Head of caudate nucleus (tissue), 42 donors: ENCODE measurements around the gene GEMIN8.
A peak's percentile ranks its signal among the peaks of the same experiment; 100 is the strongest.

ENCODE experiments used
- DNase-seq, 42 donors: peaks; one replicate each; pipeline versions ENCODE4 v3.0.0 to v3.0.0-alpha.2; 2020 to 2021; ENCODE audit warnings: mixed read lengths in 7 of 42
- intact Hi-C: fragments of 100-400 bp; cut with DNase I; formaldehyde crosslinking; loops from one replicate; pipeline ENCODE4 v1.15.0; 2022

GEMIN8 gene

DNA sequence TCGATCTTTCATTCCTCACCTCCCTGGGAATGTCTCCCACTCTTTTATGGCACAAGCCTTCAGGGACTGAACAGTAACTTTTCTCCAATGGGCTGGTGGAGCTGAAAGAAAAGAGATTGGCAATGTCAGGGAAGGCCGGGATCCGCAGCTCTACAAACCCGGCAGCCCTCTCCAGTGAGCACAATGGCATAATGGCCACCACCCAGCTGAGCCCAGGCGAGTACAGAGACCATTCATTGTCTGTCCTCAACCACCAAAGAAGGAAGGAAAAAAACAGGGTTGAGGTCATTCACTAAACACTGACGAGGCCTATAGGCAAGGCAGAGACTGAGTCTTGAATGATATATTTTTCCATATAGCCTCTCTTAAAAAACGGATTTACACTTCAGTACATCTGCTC is 3.6 kb downstream of the GEMIN8 start:
- intact Hi-C loops, result no loop called here
- peak; percentile 50 to 91 (median 80) for DNase-seq

DNA sequence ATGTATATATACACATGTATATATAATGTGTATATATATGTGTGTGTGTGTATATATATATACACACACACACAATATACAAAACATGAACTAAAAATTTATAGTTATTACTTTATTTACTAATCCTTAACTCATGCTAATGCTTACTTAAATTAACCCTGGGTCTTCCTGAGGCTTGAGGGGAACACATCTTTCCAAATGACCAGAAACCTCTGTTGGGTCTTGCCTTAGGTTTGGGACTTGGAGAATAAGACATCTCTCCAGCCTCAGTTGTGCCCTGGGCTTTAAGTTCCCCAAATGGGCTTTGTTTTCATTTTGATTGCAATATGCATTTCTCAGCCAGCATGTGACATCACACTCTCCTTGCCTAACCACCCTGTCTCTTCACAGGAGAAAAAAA is 7.7 kb downstream of the GEMIN8 start:
- intact Hi-C loops, result no loop called here
- no peak for DNase-seq

DNA sequence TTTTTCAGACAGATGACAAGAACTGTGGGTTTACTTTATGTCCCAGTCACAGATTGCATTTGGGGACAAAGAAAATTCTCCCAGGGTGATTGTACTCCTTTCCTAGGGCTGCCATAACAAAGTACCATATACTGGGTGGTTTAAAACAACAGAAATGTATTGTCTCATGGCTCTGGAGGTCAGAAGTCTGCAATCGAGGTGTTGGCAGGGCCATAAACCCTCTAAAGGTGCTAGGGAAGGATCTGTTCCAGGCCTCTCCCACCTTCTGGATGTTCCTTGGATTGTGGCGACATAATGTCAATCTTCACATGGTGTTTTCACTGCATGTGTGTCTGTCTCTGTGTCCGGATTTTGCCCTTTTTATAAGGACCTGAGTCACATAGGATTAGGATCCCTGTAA is 12.3 kb downstream of the GEMIN8 start:
- intact Hi-C loops, result no loop called here
- no peak for DNase-seq

DNA sequence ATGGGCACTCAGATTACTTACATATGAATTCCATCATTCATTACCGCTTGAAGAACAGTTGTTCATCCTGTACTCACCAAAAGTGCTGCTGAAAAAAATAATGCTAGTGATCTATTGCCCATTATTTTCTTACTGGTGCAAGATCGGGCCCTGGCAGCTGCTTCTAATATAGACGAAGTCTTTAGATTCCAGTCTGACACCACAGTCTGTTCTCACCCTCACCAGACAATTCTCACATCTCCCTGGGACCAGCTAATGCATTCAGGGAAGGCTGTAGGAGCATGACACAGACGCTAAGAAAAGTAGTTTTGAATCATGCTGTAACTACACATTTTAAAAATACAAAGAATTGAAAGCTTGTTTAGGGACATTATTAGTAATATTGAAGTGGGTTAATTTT is 13.8 kb downstream of the GEMIN8 start:
- intact Hi-C loops, result no loop called here
- DNase-seq, result no peak

DNA sequence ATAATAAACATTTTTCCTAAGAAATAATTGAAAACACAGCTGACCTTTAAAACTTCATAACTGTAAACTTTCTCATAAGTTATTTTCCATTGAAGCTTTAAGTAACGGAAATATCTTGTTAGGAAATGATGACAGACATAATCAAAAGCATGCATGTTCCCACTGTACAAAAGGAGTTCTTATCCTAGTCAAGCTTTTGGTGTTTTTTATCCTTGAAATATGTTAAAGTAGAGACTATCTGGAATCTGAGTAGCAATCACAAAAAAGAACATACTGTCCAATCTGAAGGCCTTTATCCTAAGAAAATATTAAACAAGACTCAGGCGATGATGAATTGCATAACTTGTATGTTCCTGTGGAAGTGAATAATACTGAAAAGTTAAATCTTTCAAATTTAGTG is 14.4 kb downstream of the GEMIN8 start:
- intact Hi-C loops, result no loop called here
- no peak for DNase-seq

DNA sequence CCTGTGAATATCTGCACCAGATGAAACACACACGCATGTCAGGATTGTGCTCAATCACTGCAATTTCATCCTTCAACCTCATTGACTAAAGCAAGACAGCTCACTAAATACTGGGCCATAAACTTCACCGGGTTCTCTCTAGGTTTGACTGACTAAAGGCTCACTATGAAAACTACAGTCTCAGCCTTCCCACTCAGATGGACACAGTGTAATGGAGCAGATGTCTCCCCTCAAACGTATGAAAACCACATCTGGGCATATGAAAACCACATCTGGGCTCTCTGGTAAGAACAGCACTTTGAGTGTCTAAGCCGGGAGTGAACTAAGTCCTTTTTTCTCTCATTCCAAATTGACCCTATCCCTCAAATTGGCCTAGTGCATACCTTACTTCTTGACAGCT is 15.2 kb downstream of the GEMIN8 start:
- intact Hi-C loops, result no loop called here
- DNase-seq, result no peak

DNA sequence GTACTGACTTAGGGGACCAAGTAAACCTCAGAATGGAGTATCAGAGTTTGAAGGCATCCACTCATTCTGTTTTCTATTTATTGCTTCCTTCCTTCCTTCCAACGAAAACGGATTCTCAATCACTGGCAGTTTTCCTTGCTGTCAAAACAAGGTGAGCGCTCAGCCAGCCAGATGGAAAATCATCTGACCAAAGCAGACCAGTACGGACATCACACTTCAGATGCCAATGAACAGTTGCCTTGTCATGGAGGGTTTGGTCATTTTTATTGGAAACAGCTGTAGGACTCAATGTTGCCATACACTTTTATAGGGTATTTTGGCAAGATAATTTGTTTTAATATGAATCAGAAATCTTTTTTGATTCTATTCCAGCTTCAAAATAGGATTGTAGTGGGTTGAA is 16.6 kb downstream of the GEMIN8 start:
- DNase-seq, result no peak
- intact Hi-C loops, result no loop called here

DNA sequence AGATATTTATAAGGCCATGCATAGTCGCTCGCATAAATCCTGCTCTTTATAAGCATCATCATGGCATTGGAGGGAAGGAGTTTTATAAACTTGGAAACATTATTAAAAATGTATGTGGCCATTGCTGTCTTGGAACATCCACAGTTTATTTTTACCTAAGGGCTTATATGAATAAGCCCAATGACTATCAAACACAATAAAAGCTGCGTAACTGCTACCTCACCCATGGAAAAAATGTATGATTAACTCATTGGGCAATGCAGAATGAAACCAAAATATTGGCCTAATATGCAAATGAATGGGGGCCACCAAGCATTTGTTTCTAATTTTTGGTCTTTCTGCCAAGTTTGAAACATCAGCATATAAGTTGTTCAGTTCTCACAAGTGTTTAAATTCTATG is 19.1 kb downstream of the GEMIN8 start:
- DNase-seq, result no peak
- intact Hi-C loops, result no loop called here

DNA sequence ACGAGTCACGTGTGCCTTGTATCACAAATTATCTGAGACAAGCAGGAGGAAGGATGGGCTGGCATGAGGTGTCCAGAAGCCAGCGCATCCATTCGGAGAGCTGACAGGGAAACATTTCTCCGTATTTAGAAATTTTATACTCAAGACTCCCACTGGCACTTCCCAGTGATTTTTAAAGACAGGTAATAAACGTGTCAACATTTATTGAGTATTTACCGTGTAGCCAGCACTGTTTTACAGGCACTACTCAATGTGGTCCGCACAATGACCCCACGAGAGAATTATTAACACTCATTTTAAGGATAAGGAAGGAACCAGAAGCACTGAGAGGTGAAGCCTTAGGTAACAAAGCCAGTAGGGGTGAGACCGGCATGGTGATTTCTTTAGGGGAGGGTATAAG is 23.2 kb downstream of the GEMIN8 start:
- intact Hi-C loops, result no loop called here
- DNase-seq, result no peak

DNA sequence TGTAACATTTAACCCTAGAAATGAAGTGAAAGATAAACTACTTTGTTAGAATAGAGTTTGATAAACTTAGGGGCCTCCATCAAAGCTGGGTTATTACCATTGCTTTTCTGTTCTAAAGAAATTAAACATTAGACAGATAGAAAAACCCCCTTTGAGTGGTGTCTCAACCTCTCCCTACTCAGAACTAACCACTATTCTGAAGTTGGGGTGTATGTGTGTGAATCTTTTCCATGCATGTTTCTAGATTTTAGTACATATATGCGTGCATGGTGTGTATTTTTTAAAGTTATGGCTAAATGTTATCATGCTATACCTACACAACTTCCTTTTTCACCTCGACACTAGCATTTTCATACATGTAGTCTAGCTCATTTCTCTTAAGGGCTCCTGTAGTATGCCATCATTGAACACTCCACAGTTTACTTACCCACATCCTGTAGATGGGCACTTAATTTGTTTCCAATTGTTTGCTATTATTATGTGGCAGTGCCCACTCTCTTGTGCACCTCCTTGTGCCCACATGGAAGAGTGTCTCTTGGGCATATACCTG is 25.7 kb downstream of the GEMIN8 start:
- intact Hi-C loops, result no loop called here
- DNase-seq, result no peak

DNA sequence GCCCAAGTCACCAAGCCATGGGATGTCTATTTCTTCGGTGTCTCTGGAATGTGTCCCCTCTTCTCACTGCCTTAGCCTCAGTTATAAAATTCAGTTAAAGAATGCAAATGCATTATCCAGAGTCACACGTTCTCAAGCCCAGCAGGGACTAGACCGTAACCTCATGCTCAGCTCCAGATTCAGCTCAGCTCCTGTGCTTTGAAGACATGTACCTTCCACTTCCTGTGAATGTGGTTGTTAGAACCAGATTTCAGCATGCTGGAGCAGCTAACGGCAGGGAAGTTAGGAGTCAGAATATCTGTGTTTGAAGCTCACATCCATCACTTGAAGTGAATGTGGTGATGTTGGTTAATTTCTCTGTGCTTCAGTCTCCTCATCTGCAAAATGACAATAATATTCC is 26.7 kb downstream of the GEMIN8 start:
- DNase-seq, result no peak
- intact Hi-C loops, result no loop called here

DNA sequence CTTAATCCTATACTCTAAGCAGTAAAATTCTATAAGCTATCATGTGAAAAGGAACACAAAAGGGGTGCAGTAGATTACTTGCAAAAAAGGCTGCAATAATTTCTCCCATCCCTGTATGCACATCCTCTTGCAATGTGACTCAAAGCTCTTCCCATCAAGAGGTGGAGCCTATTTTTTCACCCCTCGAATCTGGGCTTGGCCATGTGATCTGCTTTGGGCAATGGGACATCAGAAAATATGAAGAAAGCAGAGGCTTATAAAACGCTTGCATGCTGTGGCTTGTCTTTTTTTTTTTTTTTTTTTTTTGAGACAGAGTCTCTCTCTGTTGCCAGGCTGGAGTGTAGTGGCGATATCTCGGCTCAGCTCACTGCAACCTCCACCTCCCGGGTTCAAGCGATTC is 33.0 kb downstream of the GEMIN8 start:
- peak in 29 of 42 donors; percentile 3 to 77 (median 51) for DNase-seq
- intact Hi-C loops, result no loop called here

DNA sequence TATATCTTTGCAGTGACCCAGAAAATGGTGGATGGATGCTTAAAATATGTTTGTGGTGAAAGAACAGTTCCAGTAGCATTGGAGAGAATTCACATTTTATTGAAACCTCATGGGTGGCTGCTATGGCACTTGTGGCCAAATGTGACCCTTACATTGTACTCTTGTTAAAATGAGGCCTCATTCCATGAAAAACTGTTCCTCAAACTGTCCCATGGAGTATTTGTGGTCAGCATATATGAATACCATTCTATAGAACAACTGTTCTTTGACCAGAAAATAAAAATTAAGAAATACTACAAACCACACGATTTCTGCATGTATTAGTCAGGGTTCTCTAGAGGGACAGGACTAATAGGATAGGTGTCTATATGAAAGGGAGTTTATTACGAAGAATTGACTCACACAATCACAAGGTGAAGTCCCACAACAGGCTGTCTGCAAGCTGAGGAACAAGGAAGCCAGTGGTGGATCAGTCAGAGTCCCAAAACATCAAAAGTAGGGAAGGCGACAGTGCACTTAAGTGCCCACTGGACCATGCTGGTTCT is 35.1 kb downstream of the GEMIN8 start:
- intact Hi-C loops, result no loop called here

DNA sequence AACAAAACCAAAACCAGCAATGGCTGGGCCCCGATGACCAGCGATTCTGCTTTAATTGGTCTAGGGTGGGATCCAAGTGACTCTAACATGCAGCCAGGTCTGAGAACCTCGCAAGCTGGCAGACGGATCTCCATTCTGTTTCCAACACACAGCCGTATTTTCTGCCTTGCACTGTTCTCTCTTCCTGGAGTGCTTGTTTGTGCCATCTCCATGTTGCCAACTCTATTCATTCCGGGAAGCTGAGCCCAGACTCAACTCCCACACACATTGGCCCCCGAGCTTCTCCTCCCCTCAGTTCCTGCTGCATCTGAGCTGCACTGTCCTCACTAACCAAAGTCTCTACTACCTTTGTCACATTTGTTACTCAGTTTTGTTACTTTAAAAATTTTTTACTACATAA is 35.6 kb downstream of the GEMIN8 start:
- peak; percentile 14 to 87 (median 59) for DNase-seq
- intact Hi-C loops, result no loop called here

More for the DNA sequence above, 35.1 kb downstream of the GEMIN8 start:
- DNase-seq, result no peak

DNA sequence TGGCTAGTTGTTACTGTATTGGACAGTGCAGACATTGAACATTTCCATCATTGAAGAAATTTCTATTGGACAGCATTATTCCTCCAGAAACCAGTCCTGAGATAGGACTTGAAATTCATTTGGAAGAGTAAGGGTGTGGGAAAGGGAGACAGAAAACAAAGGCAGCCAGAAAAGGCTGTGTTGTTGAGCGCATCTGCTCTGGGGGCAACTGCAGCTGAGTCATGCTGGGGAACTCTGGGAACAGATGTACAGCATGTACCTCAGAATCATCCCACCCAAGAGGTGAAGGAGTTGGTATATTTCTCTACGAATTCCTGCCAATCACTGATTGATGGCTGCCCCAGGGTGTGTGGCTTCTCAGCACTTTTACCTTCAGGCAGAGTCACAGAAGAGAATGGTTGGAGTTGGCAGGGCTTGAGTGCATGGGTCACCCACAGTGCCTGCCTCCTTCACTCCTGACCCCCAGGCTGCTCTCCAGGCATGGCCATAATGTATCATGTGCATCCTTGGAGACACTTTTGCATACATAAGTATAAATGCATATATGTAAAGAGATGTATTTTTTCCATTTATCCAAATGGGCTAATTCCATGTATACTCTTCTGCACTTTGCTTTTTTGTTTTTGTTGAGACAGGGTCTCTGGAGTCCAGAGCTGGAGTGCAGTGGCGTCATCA is 39.4 kb downstream of the GEMIN8 start:
- intact Hi-C loops, result no loop called here
- DNase-seq, result peak; percentile 27 to 83 (median 56)

DNA sequence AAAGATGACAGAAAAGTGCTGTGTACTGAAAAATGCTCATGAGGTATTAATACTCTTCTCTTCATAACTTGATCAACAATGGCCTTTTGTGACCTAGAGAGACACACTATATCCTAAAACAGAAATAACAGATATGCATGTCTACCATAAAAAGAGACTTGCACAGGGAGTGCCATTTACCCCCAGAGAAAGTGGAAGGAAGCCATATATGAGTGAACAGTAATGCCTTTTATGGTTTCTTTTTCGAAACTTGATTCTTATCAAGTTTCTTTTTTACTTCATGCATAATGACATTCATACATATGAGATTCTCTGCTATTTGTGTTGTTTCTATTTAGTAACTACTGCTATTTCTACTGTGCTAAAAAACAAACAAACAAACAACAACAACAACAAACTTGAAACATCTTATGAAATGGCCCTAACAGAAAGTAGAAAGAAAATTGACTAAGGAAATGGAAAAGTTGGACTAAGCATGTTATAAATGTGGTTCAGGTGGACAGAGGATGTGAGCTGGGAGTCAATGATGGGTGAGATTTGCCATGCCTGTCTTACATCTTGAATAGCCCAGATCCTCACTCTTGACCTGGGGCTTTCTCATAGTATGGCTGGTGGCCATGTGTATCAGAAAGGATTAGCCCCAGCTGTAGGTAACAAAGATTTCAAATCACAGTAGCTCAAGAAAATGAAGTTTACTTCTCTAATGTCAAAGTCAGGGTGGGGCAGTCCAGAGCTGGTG is 43.8 kb downstream of the GEMIN8 start:
- intact Hi-C loops, result no loop called here
- DNase-seq, result no peak

DNA sequence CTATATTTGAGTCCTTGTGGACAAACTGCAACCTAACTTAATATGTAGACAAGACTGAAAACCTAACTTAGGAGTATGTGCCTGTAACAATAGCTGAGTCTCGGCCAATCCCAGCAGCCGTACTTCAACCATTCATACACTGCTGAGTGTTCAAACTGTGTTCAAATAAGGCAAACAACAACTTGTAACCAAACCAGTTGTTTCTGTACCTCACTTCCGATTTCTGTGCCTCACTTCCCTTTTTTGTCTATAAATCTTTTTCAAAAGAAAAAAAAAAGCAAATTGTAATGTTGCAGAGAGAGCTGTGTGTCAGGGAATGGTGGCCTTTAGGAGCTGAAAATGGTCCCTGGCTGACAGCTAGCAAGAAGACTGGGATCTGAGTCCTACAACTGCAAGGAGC is 46.0 kb downstream of the GEMIN8 start:
- intact Hi-C loops, result no loop called here

DNA sequence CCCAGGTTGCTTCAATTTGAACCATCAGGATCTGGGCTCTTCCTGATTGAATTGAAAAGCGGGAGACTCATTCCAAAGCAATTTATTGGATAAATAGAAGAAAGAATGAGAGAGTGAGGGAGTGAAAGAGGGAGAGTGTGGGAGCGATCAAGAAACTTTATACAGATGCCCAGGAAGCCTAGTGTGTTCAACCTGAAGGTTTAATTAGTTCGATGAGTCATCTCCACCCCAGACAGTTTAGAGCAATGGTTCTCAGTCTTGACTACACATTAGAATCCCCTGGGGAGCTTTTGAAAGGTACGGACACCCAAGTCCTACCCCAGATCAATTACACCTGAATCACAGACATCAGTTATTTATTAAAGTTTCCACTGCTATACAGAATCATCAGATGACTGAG is 61.5 kb downstream of the GEMIN8 start:
- intact Hi-C loops, result no loop called here
- DNase-seq, result no peak

More for the DNA sequence above, 46.0 kb downstream of the GEMIN8 start:
- no peak for DNase-seq

DNA sequence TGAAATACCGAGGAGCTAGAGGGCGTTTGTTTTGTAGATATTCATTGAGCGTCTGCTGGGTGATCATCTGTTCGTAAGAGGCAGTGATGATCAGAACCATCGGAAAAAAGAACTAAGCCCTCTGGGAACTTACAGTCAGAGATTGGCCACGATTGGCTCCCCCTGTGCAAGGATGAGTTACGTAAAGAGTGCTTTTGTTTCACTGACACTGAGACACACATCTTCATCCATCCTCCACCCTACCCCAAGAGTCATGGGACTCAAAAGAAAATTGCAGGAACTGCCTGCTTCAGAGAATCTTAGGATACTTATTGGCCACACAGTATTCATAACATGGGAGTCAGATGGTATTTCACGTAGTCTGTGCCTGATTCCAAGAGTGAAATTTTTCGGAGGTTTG is 62.1 kb downstream of the GEMIN8 start:
- intact Hi-C loops, result no loop called here
- no peak for DNase-seq

DNA sequence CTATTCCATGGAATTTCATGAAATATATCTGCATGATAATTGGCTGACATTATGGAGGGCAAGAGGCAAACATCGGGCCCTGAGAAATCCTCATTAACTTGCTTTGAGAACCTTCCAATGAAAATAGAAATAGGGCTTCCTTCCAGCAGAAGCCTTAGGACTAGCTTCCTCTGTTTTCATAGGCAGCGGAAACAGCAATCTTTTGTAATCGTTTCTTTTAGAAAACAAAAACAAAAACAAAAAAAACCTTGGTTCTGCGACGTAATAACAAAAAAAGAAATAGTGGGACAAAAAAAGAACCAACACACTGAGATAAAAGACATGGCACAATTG is 62.9 kb downstream of the GEMIN8 start:
- intact Hi-C loops, result no loop called here
- DNase-seq, result no peak
